Lung (tissue), 12 donors: ENCODE data around the gene ERBB4. TPM values are rescaled to one million over a fixed set of nuclear protein-coding genes. Genes with fewer than 3 reads are reported as not detected.

Experiments
- ATAC-seq: fragments of 200-7000 bp; cut with Tn5 transposase; one replicate; pipeline ENCODE4 v1.9.1; 2020; ENCODE audit warnings: moderate number of reproducible peaks; ENCODE audit not compliant: insufficient read depth, low FRiP score
- DNase-seq, 3 donors: peaks; one replicate each; pipeline ENCODE4 v3.0.0-alpha.2; 2013 to 2017
- H3K27ac ChIP-seq, 2 donors: one replicate each; pipeline ENCODE4 v1.5.1; 2013; ENCODE audit warnings: mild to moderate bottlenecking in 2 of 2, moderate library complexity in 2 of 2, control low read depth in 1 of 2, inconsistent platforms in 1 of 2, low read depth in 1 of 2, low read length in 1 of 2
- H3K27me3 ChIP-seq, 3 donors: one replicate each; pipeline ENCODE4 v1.5.1; 2013; ENCODE audit warnings: low read length in 2 of 3; ENCODE audit not compliant: control insufficient read depth in 3 of 3, insufficient read depth in 3 of 3
- H3K36me3 ChIP-seq, 4 donors: one replicate each; pipeline ENCODE4 v1.5.1; 2013; ENCODE audit warnings: low read length in 4 of 4, mild to moderate bottlenecking in 1 of 4, moderate library complexity in 1 of 4; ENCODE audit not compliant: control insufficient read depth in 4 of 4, insufficient read depth in 4 of 4
- H3K4me1 ChIP-seq, 5 donors: one replicate each; pipeline ENCODE4 v1.5.1; 2013; ENCODE audit warnings: low read length in 5 of 5, mild to moderate bottlenecking in 2 of 5, moderate library complexity in 1 of 5; ENCODE audit not compliant: control insufficient read depth in 5 of 5, insufficient read depth in 5 of 5
- H3K4me3 ChIP-seq: one replicate; pipeline ENCODE4 v1.5.1; 2013; ENCODE audit warnings: mild to moderate bottlenecking, control low read depth, moderate library complexity
- H3K9ac ChIP-seq, 2 donors: one replicate each; pipeline ENCODE4 v1.5.1; 2013; ENCODE audit warnings: low read length in 2 of 2, control low read depth in 1 of 2; ENCODE audit not compliant: insufficient read depth in 1 of 2
- H3K9me3 ChIP-seq, 4 donors: one replicate each; pipeline ENCODE4 v1.5.1; 2013; ENCODE audit warnings: low read length in 3 of 4, mild to moderate bottlenecking in 1 of 4, moderate library complexity in 1 of 4; ENCODE audit not compliant: control insufficient read depth in 4 of 4, insufficient read depth in 3 of 4
- WGBS, 2 donors: extraction: QIAGEN DNeasy Blood & Tissue Kit; methylation state at CpG; one replicate each; pipeline ENCODE4 v1.1.7; 2013; 5-methylcytosine and 5-hydroxymethylcytosine counted together
- polyA plus RNA-seq, 2 donors: library from polyadenylated mRNA; stranded (reverse); fragments of 200-250 nt; gene quantifications; one replicate each; pipeline ENCODE4 v1.2.1, GENCODE V29; 2013
- total RNA-seq, 2 donors: library from RNA; depleted of rRNA in 1 of 2; stranded (reverse); fragments of >200 nt in 1 of 2; gene quantifications; one replicate each; pipeline ENCODE4 v1.2.1, GENCODE V29; 2014 to 2021
- TF ChIP-seq, protein P1 (sequence below): IDR thresholded peaks from 2 replicates; pipeline ENCODE4 v1.5.1; 2012; ENCODE audit warnings: mild to moderate bottlenecking; ENCODE audit errors: control extremely low read depth, extremely low read depth
- donor health status: control.
- donor health status: control.
- donor health status: Bipolar disorder and iron deficiency.
- donor health status: healthy.
- donor health status: DM: yes; HTN: yes; CAD: no.

ERBB4 gene
- total and polyA plus RNA-seq, 4 donors = 0.41 to 16.8 (median 5.3) TPM

DNA sequence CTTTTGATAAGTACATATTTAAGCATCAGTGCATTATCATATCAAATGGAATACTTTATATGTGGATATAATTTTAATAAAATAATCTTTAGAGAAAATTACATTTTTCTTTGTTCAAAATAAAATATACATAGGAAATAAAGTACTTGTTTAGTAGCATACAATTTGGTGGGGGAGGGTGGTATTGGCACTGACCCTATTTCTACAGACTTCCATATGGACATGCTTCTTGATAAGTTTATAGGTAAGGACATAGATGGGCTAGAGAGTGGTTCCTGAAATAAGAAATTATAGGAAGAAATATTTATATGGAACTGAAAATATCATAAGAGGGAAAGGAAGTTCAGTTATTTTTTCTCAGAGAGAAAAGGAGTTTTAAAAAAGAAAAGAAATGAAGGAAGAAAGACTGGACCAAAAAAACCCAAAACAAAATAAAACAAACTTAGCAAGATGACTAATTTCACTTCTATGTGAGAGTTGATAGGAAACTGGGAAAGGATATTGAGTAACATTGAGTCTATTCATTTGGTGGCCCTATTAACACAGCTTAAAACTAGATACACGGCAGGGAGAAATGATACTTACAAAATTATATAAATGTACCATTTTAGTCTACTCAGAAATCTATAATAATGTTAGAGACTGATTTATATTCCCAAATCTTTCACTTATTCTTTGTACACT lies 505.9 kb downstream of the ERBB4 start:
- no peak overlapping the region for H3K9ac ChIP-seq
- WGBS, 2 donors = 74 to 83% methylated on average over 1 of the region's 1 CpG
- TF ChIP-seq, protein P1, sequence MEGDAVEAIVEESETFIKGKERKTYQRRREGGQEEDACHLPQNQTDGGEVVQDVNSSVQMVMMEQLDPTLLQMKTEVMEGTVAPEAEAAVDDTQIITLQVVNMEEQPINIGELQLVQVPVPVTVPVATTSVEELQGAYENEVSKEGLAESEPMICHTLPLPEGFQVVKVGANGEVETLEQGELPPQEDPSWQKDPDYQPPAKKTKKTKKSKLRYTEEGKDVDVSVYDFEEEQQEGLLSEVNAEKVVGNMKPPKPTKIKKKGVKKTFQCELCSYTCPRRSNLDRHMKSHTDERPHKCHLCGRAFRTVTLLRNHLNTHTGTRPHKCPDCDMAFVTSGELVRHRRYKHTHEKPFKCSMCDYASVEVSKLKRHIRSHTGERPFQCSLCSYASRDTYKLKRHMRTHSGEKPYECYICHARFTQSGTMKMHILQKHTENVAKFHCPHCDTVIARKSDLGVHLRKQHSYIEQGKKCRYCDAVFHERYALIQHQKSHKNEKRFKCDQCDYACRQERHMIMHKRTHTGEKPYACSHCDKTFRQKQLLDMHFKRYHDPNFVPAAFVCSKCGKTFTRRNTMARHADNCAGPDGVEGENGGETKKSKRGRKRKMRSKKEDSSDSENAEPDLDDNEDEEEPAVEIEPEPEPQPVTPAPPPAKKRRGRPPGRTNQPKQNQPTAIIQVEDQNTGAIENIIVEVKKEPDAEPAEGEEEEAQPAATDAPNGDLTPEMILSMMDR = no peak
- no peaks in the 10 kb centered on the region for H3K36me3 ChIP-seq
- H3K27ac ChIP-seq = no peak overlapping the region
- ATAC-seq (no peak), DNase-seq (no peak)
- H3K4me3 ChIP-seq = no peak overlapping the region
- no peaks in the 10 kb centered on the region for H3K27me3 ChIP-seq
- peaks cover 0 to 2% (median 0%) of the 10 kb centered on the region in 5 donors for H3K4me1 ChIP-seq
- no peaks in the 10 kb centered on the region for H3K9me3 ChIP-seq

DNA sequence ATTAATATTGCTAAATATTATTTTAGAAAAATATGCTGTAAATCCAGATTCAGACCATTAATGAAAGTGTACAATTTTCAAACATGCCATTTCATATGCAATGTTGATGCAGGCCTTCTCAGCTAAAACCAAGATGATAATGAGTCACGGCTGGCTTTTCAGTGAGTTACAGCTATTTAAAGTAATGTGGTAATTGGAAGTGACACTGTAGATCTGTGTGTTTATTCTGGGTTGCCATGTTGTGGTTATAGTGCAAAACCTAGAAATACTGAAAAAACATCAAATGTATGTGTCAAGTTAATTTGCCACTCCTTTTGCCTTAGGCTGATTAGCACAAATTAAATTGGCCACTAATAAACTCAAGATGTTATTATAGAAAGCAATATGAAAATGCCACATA lies 506.6 kb downstream of the ERBB4 start:
- no peak for ATAC-seq

DNA sequence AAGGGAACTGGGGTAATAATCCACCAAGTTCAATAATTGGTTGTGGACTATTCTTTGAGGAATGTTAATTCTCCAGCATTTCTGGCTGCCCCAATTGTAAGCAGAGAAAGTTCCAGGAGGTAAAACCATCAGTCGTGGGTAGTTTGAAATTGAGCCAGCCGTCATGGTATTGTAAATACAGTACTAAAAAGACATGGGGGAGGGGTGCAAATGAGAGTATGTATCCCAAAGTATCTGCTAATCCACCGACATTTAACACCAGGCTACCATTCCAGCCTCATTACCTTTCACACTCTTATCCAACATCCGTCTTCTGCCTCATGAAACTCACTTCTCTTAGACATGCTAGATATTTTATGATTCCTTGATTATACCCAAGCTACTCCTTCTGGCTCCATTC lies 507.9 kb downstream of the ERBB4 start:
- Histone ChIP-seq H3K9ac (no peak overlapping the region), H3K4me3 (no peak overlapping the region), H3K9me3 (no peaks in the 10 kb centered on the region), H3K36me3 (no peaks in the 10 kb centered on the region), H3K4me1 (peaks cover 0 to 2% (median 0%) of the 10 kb centered on the region in 5 donors), H3K27ac (no peak overlapping the region), H3K27me3 (no peaks in the 10 kb centered on the region)
- ATAC-seq (no peak), DNase-seq (no peak)
- TF ChIP-seq, protein P1 = no peak
- WGBS, 2 donors = 63 to 67% methylated on average over 4 of the region's 4 CpGs

More for the DNA sequence above, 506.6 kb downstream of the ERBB4 start:
- no peak for DNase-seq
- H3K36me3 ChIP-seq = no peaks in the 10 kb centered on the region
- no peaks in the 10 kb centered on the region for H3K27me3 ChIP-seq
- H3K9ac ChIP-seq = no peak overlapping the region
- H3K9me3 ChIP-seq = no peaks in the 10 kb centered on the region
- TF ChIP-seq, protein P1 = no peak
- H3K27ac ChIP-seq = no peak overlapping the region
- 85 to 92% methylated on average over 1 of the region's 1 CpG for WGBS, 2 donors
- peaks cover 0 to 2% (median 0%) of the 10 kb centered on the region in 5 donors for H3K4me1 ChIP-seq
- no peak overlapping the region for H3K4me3 ChIP-seq
